ENCODE results near the gene AGAP1. TPM values are rescaled to one million over a fixed set of nuclear protein-coding genes. Genes with fewer than 3 reads are reported as not detected.

The AGAP1 gene
- polyA plus RNA-seq, 4 donors: 9.8 to 19.2 (median 15.5) TPM

GRCh38 chr2:236170590-236171165 lies 676.8 kb downstream of the AGAP1 start:
- Histone ChIP-seq H3K4me1 (ENCODE audit: control insufficient read depth in 3 of 3, insufficient read depth in 2 of 3, low read depth in 1 of 3, low read length in 2 of 3) (peaks cover 2 to 27% (median 3%) of the 10 kb centered on the region in 3 donors), H3K27ac (ENCODE audit: low read depth in 1 of 3, low read length in 2 of 3) (no peak overlapping the region), H3K4me3 (ENCODE audit: low read depth in 1 of 3, low read length in 3 of 3) (no peak overlapping the region), H3K36me3 (ENCODE audit: control insufficient read depth in 3 of 3, insufficient read depth in 2 of 3, low read depth in 1 of 3, low read length in 3 of 3) (no peaks in the 10 kb centered on the region), H3K9me3 (ENCODE audit: control insufficient read depth in 2 of 2, insufficient read depth in 1 of 2, low read depth in 1 of 2, low read length in 1 of 2) (peaks cover 0 to 10% of the 10 kb centered on the region in 2 donors), H3K27me3 (ENCODE audit: control insufficient read depth in 3 of 3, insufficient read depth in 3 of 3, low read length in 3 of 3) (peaks cover 33 to 97% (median 73%) of the 10 kb centered on the region in 3 donors)
- 13 to 15% (median 14%) methylated on average over 21 of the region's 21 CpGs for WGBS, 3 donors
- FAIRE-seq (no peak), DNase-seq (no peak)

- Histone ChIP-seq H3K4me3 (ENCODE audit: low read depth in 1 of 3, low read length in 3 of 3) (no peak overlapping the region), H3K27ac (ENCODE audit: low read depth in 1 of 3, low read length in 2 of 3) (no peak overlapping the region), H3K36me3 (ENCODE audit: control insufficient read depth in 3 of 3, insufficient read depth in 2 of 3, low read depth in 1 of 3, low read length in 3 of 3) (no peaks in the 10 kb centered on the region), H3K9me3 (ENCODE audit: control insufficient read depth in 2 of 2, insufficient read depth in 1 of 2, low read depth in 1 of 2, low read length in 1 of 2) (peaks cover 0 to 10% of the 10 kb centered on the region in 2 donors), H3K27me3 (ENCODE audit: control insufficient read depth in 3 of 3, insufficient read depth in 3 of 3, low read length in 3 of 3) (peaks cover 33 to 95% (median 69%) of the 10 kb centered on the region in 3 donors), H3K4me1 (ENCODE audit: control insufficient read depth in 3 of 3, insufficient read depth in 2 of 3, low read depth in 1 of 3, low read length in 2 of 3) (peaks cover 2 to 27% (median 3%) of the 10 kb centered on the region in 3 donors)
- 7 to 13% (median 13%) methylated on average over 27 of the region's 27 CpGs for WGBS, 3 donors
- no peak for DNase-seq
- no peak for FAIRE-seq
These were observed 677.4 kb downstream of the AGAP1 start for GRCh38 chr2:236171181-236171679.

- no peaks in the 10 kb centered on the region for H3K36me3 ChIP-seq (ENCODE audit: control insufficient read depth in 3 of 3, insufficient read depth in 2 of 3, low read depth in 1 of 3, low read length in 3 of 3)
- DNase-seq: no peak
- 7 to 11% (median 9%) methylated on average over 16 of the region's 16 CpGs for WGBS, 3 donors
- H3K4me1 ChIP-seq (ENCODE audit: control insufficient read depth in 3 of 3, insufficient read depth in 2 of 3, low read depth in 1 of 3, low read length in 2 of 3): peaks cover 0 to 22% (median 0%) of the 10 kb centered on the region in 3 donors
- FAIRE-seq: no peak
- H3K4me3 ChIP-seq (ENCODE audit: low read depth in 1 of 3, low read length in 3 of 3): no peak overlapping the region
- peaks cover 0 to 10% of the 10 kb centered on the region in 2 donors for H3K9me3 ChIP-seq (ENCODE audit: control insufficient read depth in 2 of 2, insufficient read depth in 1 of 2, low read depth in 1 of 2, low read length in 1 of 2)
- H3K27ac ChIP-seq (ENCODE audit: low read depth in 1 of 3, low read length in 2 of 3): no peak overlapping the region
- peaks cover 33 to 94% (median 65%) of the 10 kb centered on the region in 3 donors for H3K27me3 ChIP-seq (ENCODE audit: control insufficient read depth in 3 of 3, insufficient read depth in 3 of 3, low read length in 3 of 3)
These were observed 677.9 kb downstream of the AGAP1 start for GRCh38 chr2:236171680-236172254.

GRCh38 chr2:236172255-236173035 lies 678.6 kb downstream of the AGAP1 start:
- H3K27me3 ChIP-seq (ENCODE audit: control insufficient read depth in 3 of 3, insufficient read depth in 3 of 3, low read length in 3 of 3): peaks cover 26 to 94% (median 61%) of the 10 kb centered on the region in 3 donors
- H3K27ac ChIP-seq (ENCODE audit: low read depth in 1 of 3, low read length in 2 of 3): no peak overlapping the region
- no peak for FAIRE-seq
- H3K9me3 ChIP-seq (ENCODE audit: control insufficient read depth in 2 of 2, insufficient read depth in 1 of 2, low read depth in 1 of 2, low read length in 1 of 2): peaks cover 0 to 10% of the 10 kb centered on the region in 2 donors
- DNase-seq: peak in 1 of 2 donors; percentile 38
- H3K4me1 ChIP-seq (ENCODE audit: control insufficient read depth in 3 of 3, insufficient read depth in 2 of 3, low read depth in 1 of 3, low read length in 2 of 3): peaks cover 0 to 18% (median 0%) of the 10 kb centered on the region in 3 donors
- H3K36me3 ChIP-seq (ENCODE audit: control insufficient read depth in 3 of 3, insufficient read depth in 2 of 3, low read depth in 1 of 3, low read length in 3 of 3): no peaks in the 10 kb centered on the region
- 5 to 7% (median 6%) methylated on average over 46 of the region's 46 CpGs for WGBS, 3 donors
- no peak overlapping the region for H3K4me3 ChIP-seq (ENCODE audit: low read depth in 1 of 3, low read length in 3 of 3)

GRCh38 chr2:236173036-236173728 lies 679.3 kb downstream of the AGAP1 start:
- no peak overlapping the region for H3K4me3 ChIP-seq (ENCODE audit: low read depth in 1 of 3, low read length in 3 of 3)
- no peak overlapping the region for H3K27ac ChIP-seq (ENCODE audit: low read depth in 1 of 3, low read length in 2 of 3)
- no peaks in the 10 kb centered on the region for H3K36me3 ChIP-seq (ENCODE audit: control insufficient read depth in 3 of 3, insufficient read depth in 2 of 3, low read depth in 1 of 3, low read length in 3 of 3)
- WGBS, 3 donors: 6 to 11% (median 7%) methylated on average over 52 to 62 of the region's 62 CpGs
- peaks cover 23 to 97% (median 63%) of the 10 kb centered on the region in 3 donors for H3K27me3 ChIP-seq (ENCODE audit: control insufficient read depth in 3 of 3, insufficient read depth in 3 of 3, low read length in 3 of 3)
- H3K9me3 ChIP-seq (ENCODE audit: control insufficient read depth in 2 of 2, insufficient read depth in 1 of 2, low read depth in 1 of 2, low read length in 1 of 2): peaks cover 0 to 10% of the 10 kb centered on the region in 2 donors
- peaks cover 0 to 22% (median 0%) of the 10 kb centered on the region in 3 donors for H3K4me1 ChIP-seq (ENCODE audit: control insufficient read depth in 3 of 3, insufficient read depth in 2 of 3, low read depth in 1 of 3, low read length in 2 of 3)
- no peak for DNase-seq
- no peak for FAIRE-seq

- H3K27me3 ChIP-seq (ENCODE audit: control insufficient read depth in 3 of 3, insufficient read depth in 3 of 3, low read length in 3 of 3): peaks cover 25 to 97% (median 64%) of the 10 kb centered on the region in 3 donors
- no peak overlapping the region for H3K27ac ChIP-seq (ENCODE audit: low read depth in 1 of 3, low read length in 2 of 3)
- WGBS, 3 donors: 5 to 11% (median 6%) methylated on average over 23 of the region's 23 CpGs
- DNase-seq (peak in 1 of 2 donors; percentile 77), FAIRE-seq (no peak)
- peaks cover 0 to 10% of the 10 kb centered on the region in 2 donors for H3K9me3 ChIP-seq (ENCODE audit: control insufficient read depth in 2 of 2, insufficient read depth in 1 of 2, low read depth in 1 of 2, low read length in 1 of 2)
- H3K36me3 ChIP-seq (ENCODE audit: control insufficient read depth in 3 of 3, insufficient read depth in 2 of 3, low read depth in 1 of 3, low read length in 3 of 3): no peaks in the 10 kb centered on the region
- H3K4me1 ChIP-seq (ENCODE audit: control insufficient read depth in 3 of 3, insufficient read depth in 2 of 3, low read depth in 1 of 3, low read length in 2 of 3): peaks cover 0 to 28% (median 0%) of the 10 kb centered on the region in 3 donors
- H3K4me3 ChIP-seq (ENCODE audit: low read depth in 1 of 3, low read length in 3 of 3): no peak overlapping the region
These were observed 680.1 kb downstream of the AGAP1 start for GRCh38 chr2:236173729-236174607.

- H3K4me3 ChIP-seq (ENCODE audit: low read depth in 1 of 3, low read length in 3 of 3): no peak overlapping the region
- FAIRE-seq (no peak), DNase-seq (no peak)
- WGBS, 3 donors: 35 to 44% (median 36%) methylated on average over 6 of the region's 6 CpGs
- peaks cover 0 to 28% (median 0%) of the 10 kb centered on the region in 3 donors for H3K4me1 ChIP-seq (ENCODE audit: control insufficient read depth in 3 of 3, insufficient read depth in 2 of 3, low read depth in 1 of 3, low read length in 2 of 3)
- H3K9me3 ChIP-seq (ENCODE audit: control insufficient read depth in 2 of 2, insufficient read depth in 1 of 2, low read depth in 1 of 2, low read length in 1 of 2): peaks cover 0 to 8% of the 10 kb centered on the region in 2 donors
- no peak overlapping the region for H3K27ac ChIP-seq (ENCODE audit: low read depth in 1 of 3, low read length in 2 of 3)
- peaks cover 19 to 94% (median 52%) of the 10 kb centered on the region in 3 donors for H3K27me3 ChIP-seq (ENCODE audit: control insufficient read depth in 3 of 3, insufficient read depth in 3 of 3, low read length in 3 of 3)
- H3K36me3 ChIP-seq (ENCODE audit: control insufficient read depth in 3 of 3, insufficient read depth in 2 of 3, low read depth in 1 of 3, low read length in 3 of 3): no peaks in the 10 kb centered on the region
These were observed 681.8 kb downstream of the AGAP1 start for GRCh38 chr2:236175548-236176150.
